Thoracic aorta (tissue), 2 donors: ENCODE measurements around the gene MIS18A. TPM values are rescaled to one million over a fixed set of nuclear protein-coding genes. Genes with fewer than 3 reads are reported as not detected.

ENCODE experiments used
- ATAC-seq: fragments of 150-250 bp; one replicate; pipeline ENCODE4 v1.8.0; 2017; ENCODE audit warnings: low read depth; ENCODE audit not compliant: insufficient number of reproducible peaks, low FRiP score
- DNase-seq: peaks from one replicate; pipeline ENCODE4 v3.0.0-alpha.2; 2020; ENCODE audit warnings: low spot score
- H3K27ac ChIP-seq, 2 donors: fragments of 200-600 bp; sonication (generic); 1 replicate in 1 of 2; 2 replicates in 1 of 2; pipeline ENCODE4 v1.5.1; 2016; ENCODE audit warnings: mild to moderate bottlenecking in 2 of 2, moderate library complexity in 2 of 2
- H3K27me3 ChIP-seq: fragments of 200-600 bp; sonication (generic); replicated peaks from 2 replicates; pipeline ENCODE4 v1.6.0; 2016; ENCODE audit warnings: mild to moderate bottlenecking; ENCODE audit not compliant: insufficient read depth
- H3K36me3 ChIP-seq: fragments of 200-600 bp; sonication (generic); one replicate; pipeline ENCODE4 v1.5.1; 2016
- H3K4me1 ChIP-seq, 2 donors: fragments of 200-600 bp; sonication (generic); 1 replicate in 1 of 2; 2 replicates in 1 of 2; pipeline versions ENCODE4 v1.5.1 to v1.6.0; 2016; ENCODE audit warnings: low read depth in 2 of 2, mild to moderate bottlenecking in 1 of 2; ENCODE audit not compliant: control insufficient read depth in 1 of 2
- H3K4me3 ChIP-seq: fragments of 200-600 bp; sonication (generic); 2 replicates; pipeline ENCODE4 v1.5.1; 2016; ENCODE audit warnings: mild to moderate bottlenecking
- H3K9me3 ChIP-seq: fragments of 200-600 bp; sonication (generic); 2 replicates; pipeline ENCODE4 v1.5.1; 2016
- CTCF ChIP-seq: fragments of 200-600 bp; sonication (generic); IDR thresholded peaks from one replicate; pipeline ENCODE4 v1.5.1; 2019; ENCODE audit warnings: antibody characterized with exemption
- total RNA-seq, 2 donors: library from RNA; depleted of rRNA; stranded (reverse); fragments of >200 nt; gene quantifications; one replicate each; pipeline versions ENCODE4 v1.1.0 to v1.2.3, GENCODE V29; 2016

The MIS18A gene
- 1 to 10 TPM; 3.7 to 4.6 TPM for total RNA-seq

- no peaks in the 10 kb centered on the region for H3K36me3 ChIP-seq
- no peaks in the 10 kb centered on the region for H3K9me3 ChIP-seq
- H3K27me3 ChIP-seq = no peaks in the 10 kb centered on the region
- H3K4me1 ChIP-seq = peaks cover 10 to 17% of the 10 kb centered on the region in 2 donors
- ATAC-seq (peak; percentile 97), DNase-seq (peak; percentile 84)
- TF ChIP-seq CTCF = no peak
- H3K27ac ChIP-seq = peak within 1 kb of the TSS in 1 of 2 donors; percentile 67
- H3K4me3 ChIP-seq = peak within 1 kb of the TSS; percentile 90
These were observed at the start of gene MIS18A for GRCh38 chr21:32278518-32279376. TSS of gene MIS18A (minus strand) at chr21:32279049. CDS start at chr21:32279014, 35 bp downstream.

GRCh38 chr21:32328595-32328994 is 49.7 kb upstream of the MIS18A start:
- H3K4me1 ChIP-seq = peaks cover 22 to 35% of the 10 kb centered on the region in 2 donors
- DNase-seq (no peak), ATAC-seq (peak; percentile 35)
- peaks cover 54% of the 10 kb centered on the region for H3K36me3 ChIP-seq
- H3K4me3 ChIP-seq = peak overlapping the region; percentile 30
- H3K9me3 ChIP-seq = no peaks in the 10 kb centered on the region
- no peak for TF ChIP-seq CTCF
- no peaks in the 10 kb centered on the region for H3K27me3 ChIP-seq
- H3K27ac ChIP-seq = peak overlapping the region; percentile 88

- H3K27ac ChIP-seq = no peak overlapping the region
- H3K36me3 ChIP-seq = peaks cover 59% of the 10 kb centered on the region
- H3K4me1 ChIP-seq = peaks cover 22 to 31% of the 10 kb centered on the region in 2 donors
- no peak overlapping the region for H3K4me3 ChIP-seq
- no peaks in the 10 kb centered on the region for H3K9me3 ChIP-seq
- DNase-seq = no peak
- H3K27me3 ChIP-seq = no peaks in the 10 kb centered on the region
- ATAC-seq = no peak
- no peak for TF ChIP-seq CTCF
These were observed 46.9 kb upstream of the MIS18A start for GRCh38 chr21:32325706-32326105.

- no peak for ATAC-seq
- Histone ChIP-seq H3K27me3 (no peaks in the 10 kb centered on the region), H3K9me3 (no peaks in the 10 kb centered on the region), H3K27ac (no peak overlapping the region), H3K4me1 (peaks cover under 1 to 3% of the 10 kb centered on the region in 2 donors), H3K4me3 (no peak overlapping the region), H3K36me3 (peaks cover 84% of the 10 kb centered on the region)
- no peak for TF ChIP-seq CTCF
- DNase-seq = no peak
These were observed 43.8 kb upstream of the MIS18A start for GRCh38 chr21:32322676-32323075.

GRCh38 chr21:32322103-32322502 is 43.3 kb upstream of the MIS18A start:
- Histone ChIP-seq H3K9me3 (no peaks in the 10 kb centered on the region), H3K36me3 (peaks cover 86% of the 10 kb centered on the region), H3K4me3 (no peak overlapping the region), H3K27me3 (no peaks in the 10 kb centered on the region), H3K4me1 (no peaks in the 10 kb centered on the region), H3K27ac (no peak overlapping the region)
- DNase-seq (no peak), ATAC-seq (no peak)
- no peak for TF ChIP-seq CTCF
